Stimulated activated CD4-positive, alpha-beta T cell treated with anti-CD3 and anti-CD28 coated beads, TNF-alpha, amount 100 ng/mL, for 4 hours (primary cell): Measurements from ENCODE around the gene CCSER2.

ENCODE experiments used
- DNase-seq, 3 experiments: peaks; one replicate each; pipeline ENCODE4 v3.0.0-alpha.2; 2020; ENCODE audit warnings: low read depth in 3 of 3

CCSER2 gene

GRCh38 chr10:84545651-84546050, 217.3 kb downstream of the CCSER2 start:
- no peak for DNase-seq

GRCh38 chr10:84546609-84547008, 218.2 kb downstream of the CCSER2 start:
- no peak for DNase-seq

GRCh38 chr10:84547616-84548015, 219.2 kb downstream of the CCSER2 start:
- no peak for DNase-seq

GRCh38 chr10:84548869-84549268, 220.5 kb downstream of the CCSER2 start:
- no peak for DNase-seq

- no peak for DNase-seq
Observed at GRCh38 chr10:84549368-84550165, 221.2 kb downstream of the CCSER2 start.

GRCh38 chr10:84550756-84551436, 222.5 kb downstream of the CCSER2 start:
- no peak for DNase-seq

GRCh38 chr10:84551437-84552120, 223.2 kb downstream of the CCSER2 start:
- DNase-seq, result no peak

GRCh38 chr10:84552478-84552877, 224.1 kb downstream of the CCSER2 start:
- no peak for DNase-seq

GRCh38 chr10:84562592-84562991, 234.2 kb downstream of the CCSER2 start:
- DNase-seq, result no peak

GRCh38 chr10:84563355-84563754, 235.0 kb downstream of the CCSER2 start:
- no peak for DNase-seq

GRCh38 chr10:84563868-84564267, 235.5 kb downstream of the CCSER2 start:
- DNase-seq, result no peak

- no peak for DNase-seq
Observed at GRCh38 chr10:84565881-84566582, 237.6 kb downstream of the CCSER2 start.

GRCh38 chr10:84567133-84567532, 238.7 kb downstream of the CCSER2 start:
- no peak for DNase-seq
